AG09309 (cell line): ENCODE results near the gene JMJD8.

ENCODE experiments used
- DNase-seq: peaks from one replicate; pipeline ENCODE4 v3.0.0-alpha.2; 2010; ENCODE audit warnings: low read depth
- H3K4me3 ChIP-seq: 2 replicates; pipeline ENCODE4 v1.5.1; 2011; ENCODE audit warnings: mild to moderate bottlenecking, low read depth, low read length, moderate library complexity; ENCODE audit not compliant: control insufficient read depth
- CTCF ChIP-seq: IDR thresholded peaks from 2 replicates; pipeline ENCODE4 v1.5.1; 2011; ENCODE audit warnings: mild to moderate bottlenecking, low read depth, low read length, inconsistent platforms; ENCODE audit not compliant: insufficient read depth, control insufficient read depth; ENCODE audit errors: missing control alignments

The JMJD8 gene

GRCh38 chr16:648071-648780 is 35.9 kb downstream of the JMJD8 start:
- H3K4me3 ChIP-seq, result peak overlapping the region; percentile 70
- no peak for DNase-seq
- TF ChIP-seq CTCF, result peak; percentile 51

DNA sequence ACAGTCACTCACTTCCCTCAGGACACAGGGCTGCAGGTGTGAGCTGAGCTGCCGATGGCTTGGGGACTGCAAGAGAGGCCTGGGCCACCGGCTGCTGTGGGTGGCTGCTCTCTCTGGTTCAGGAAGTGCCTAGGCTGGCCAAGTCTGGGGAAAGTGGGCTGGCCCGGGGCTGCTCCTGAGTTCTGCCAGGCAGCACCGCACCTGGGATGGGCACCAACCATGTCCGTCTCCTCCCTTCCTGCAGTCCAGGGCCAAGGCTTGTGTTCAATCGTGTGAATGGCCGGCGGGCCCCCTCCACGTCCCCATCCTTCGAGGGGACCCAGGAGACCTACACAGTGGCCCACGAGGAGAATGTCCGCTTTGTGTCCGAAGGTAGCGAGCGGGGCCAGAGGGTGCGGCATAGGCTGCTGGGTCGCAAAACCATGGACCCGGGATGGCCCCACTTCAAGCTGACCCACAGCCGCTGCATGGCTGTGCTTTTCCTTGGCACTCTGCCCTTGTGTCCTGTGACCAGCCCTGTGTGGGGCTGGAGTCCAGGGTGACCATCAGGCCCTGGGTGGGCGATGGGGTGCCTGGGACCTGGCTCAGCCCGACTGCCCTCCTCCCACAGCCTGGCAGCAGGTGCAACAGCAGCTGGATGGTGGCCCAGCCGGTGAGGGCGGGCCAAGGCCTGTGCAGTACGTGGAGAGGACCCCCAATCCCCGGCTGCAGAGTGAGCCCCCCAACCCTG is 36.8 kb downstream of the JMJD8 start:
- no peak for TF ChIP-seq CTCF
- H3K4me3 ChIP-seq, result no peak overlapping the region; the same call in 1 of the 2 replicates
- DNase-seq, result no peak

DNA sequence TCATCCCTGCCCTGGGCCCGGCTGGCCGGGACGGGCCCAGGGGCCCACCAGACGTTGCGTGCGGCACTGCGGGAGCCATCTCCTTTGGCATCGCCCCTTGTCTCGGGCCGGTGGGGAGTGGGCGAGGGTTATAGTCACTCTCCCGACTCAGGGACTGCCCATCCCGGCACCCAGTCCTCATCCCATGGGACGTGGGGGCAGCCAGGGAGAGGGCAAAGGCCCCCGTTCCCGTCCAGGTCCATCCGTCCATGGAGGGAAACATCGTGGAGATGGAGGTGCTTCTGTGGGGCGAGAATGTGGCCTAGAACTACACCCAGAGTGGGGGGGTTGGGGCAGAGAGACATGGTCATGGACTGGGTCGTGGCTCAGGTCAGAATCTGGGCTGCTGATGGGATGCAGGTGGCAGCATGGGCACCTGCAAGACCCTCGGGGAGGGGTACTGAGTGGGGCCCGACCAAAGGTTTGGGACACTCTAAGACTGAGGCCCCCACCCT is 37.4 kb downstream of the JMJD8 start:
- H3K4me3 ChIP-seq, result no peak overlapping the region
- no peak for DNase-seq
- no peak for TF ChIP-seq CTCF

DNA sequence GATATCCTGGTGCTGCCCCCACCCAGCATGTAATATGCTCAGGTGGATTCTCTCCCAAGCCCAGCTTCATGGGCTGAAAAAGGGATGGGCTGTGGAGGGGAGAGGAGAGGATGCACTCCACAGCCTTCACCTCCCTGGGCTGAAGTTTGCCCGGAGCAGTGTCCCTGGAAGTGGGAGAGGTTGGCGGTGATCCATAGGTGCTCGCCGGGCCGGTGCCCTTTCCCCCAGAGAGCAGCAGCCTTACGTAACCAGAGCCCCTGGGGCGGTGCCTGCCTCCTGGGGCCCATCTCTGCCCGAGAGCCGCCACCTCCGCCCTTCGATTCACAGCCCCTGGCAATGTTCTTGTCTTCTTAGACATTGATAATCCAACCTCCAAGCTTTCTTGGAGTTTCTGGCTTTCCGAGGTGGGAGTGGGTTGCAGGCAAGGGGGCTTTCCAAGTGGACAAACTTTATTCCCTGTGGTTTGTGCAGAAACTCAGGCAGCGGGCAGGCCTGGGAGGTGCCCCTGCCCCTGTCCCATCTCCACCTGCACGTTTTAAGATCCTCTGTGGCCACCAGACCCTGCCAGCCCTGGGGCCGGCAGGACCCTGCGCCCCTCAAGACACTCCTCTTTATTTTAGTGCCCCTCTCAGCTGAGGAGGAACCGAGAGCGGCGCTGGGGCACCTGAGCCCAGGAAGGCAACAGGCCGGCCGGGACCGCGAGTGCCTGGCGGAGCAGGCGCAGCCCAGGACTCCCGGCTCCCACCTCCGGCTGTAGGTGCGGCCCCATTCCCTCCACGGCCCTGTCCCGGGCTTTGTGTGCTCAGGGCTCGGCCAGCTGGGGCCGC is 38.1 kb downstream of the JMJD8 start:
- DNase-seq, result no peak
- H3K4me3 ChIP-seq, result no peak overlapping the region
- no peak for TF ChIP-seq CTCF

GRCh38 chr16:644556-644955 is 39.6 kb downstream of the JMJD8 start:
- H3K4me3 ChIP-seq, result no peak overlapping the region
- TF ChIP-seq CTCF, result no peak
- DNase-seq, result no peak

DNA sequence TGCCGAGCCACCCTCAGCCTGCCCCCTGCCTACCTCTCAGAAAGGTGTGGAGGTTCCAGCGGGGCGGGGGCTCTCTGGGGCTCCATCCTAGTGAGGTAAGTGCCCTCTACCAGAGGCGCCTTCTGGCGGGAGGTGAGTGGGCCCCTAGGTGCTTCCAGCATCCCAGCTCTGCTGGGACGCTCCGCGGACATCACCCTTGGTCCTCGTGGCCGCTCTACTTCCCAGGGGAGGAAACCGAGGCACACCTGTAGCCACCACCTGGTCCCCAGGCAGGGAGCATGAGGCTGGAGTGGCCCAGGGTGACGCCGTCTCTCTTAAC is 41.1 kb downstream of the JMJD8 start:
- peak overlapping the region; percentile 84 for H3K4me3 ChIP-seq
- no peak for DNase-seq
- no peak for TF ChIP-seq CTCF
